ENCODE data around the gene CD1B. TPM values are rescaled to one million over a fixed set of nuclear protein-coding genes. Genes with fewer than 3 reads are reported as not detected.

Gene CD1B
- total RNA-seq, 1 donor from 2014 or later, result not detected

- Mint-ChIP-seq H3K27me3 (ENCODE audit: low read depth) (peaks cover 4% of the 10 kb centered on the region), H3K4me1 (no peaks in the 10 kb centered on the region), H3K36me3 (ENCODE audit: low read depth) (no peaks in the 10 kb centered on the region), H3K4me3 (no peak overlapping the region), H3K9me3 (no peaks in the 10 kb centered on the region), H3K27ac (ENCODE audit: unreplicated experiment) (no peak overlapping the region)
- no peak for DNase-seq (ENCODE audit: low read depth, low spot score)
- TF ChIP-seq, protein P1, sequence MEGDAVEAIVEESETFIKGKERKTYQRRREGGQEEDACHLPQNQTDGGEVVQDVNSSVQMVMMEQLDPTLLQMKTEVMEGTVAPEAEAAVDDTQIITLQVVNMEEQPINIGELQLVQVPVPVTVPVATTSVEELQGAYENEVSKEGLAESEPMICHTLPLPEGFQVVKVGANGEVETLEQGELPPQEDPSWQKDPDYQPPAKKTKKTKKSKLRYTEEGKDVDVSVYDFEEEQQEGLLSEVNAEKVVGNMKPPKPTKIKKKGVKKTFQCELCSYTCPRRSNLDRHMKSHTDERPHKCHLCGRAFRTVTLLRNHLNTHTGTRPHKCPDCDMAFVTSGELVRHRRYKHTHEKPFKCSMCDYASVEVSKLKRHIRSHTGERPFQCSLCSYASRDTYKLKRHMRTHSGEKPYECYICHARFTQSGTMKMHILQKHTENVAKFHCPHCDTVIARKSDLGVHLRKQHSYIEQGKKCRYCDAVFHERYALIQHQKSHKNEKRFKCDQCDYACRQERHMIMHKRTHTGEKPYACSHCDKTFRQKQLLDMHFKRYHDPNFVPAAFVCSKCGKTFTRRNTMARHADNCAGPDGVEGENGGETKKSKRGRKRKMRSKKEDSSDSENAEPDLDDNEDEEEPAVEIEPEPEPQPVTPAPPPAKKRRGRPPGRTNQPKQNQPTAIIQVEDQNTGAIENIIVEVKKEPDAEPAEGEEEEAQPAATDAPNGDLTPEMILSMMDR (conservative IDR thresholded peaks at IDR 0.05), result no peak
Observed at GRCh38 chr1:158331106-158331425, 265 bp downstream of the CD1B start.

GRCh38 chr1:158330391-158331105, 783 bp downstream of the CD1B start:
- no peak overlapping the region for H3K4me3 Mint-ChIP-seq
- H3K27ac Mint-ChIP-seq (ENCODE audit: unreplicated experiment), result no peak overlapping the region
- TF ChIP-seq, protein P1 (conservative IDR thresholded peaks at IDR 0.05), result no peak
- H3K9me3 Mint-ChIP-seq, result no peaks in the 10 kb centered on the region
- no peaks in the 10 kb centered on the region for H3K4me1 Mint-ChIP-seq
- H3K27me3 Mint-ChIP-seq (ENCODE audit: low read depth), result peaks cover 4% of the 10 kb centered on the region
- H3K36me3 Mint-ChIP-seq (ENCODE audit: low read depth), result no peaks in the 10 kb centered on the region
- DNase-seq (ENCODE audit: low read depth, low spot score), result no peak

- H3K4me3 Mint-ChIP-seq, result no peak overlapping the region
- DNase-seq (ENCODE audit: low read depth, low spot score), result no peak
- H3K4me1 Mint-ChIP-seq, result no peaks in the 10 kb centered on the region
- no peaks in the 10 kb centered on the region for H3K36me3 Mint-ChIP-seq (ENCODE audit: low read depth)
- no peaks in the 10 kb centered on the region for H3K9me3 Mint-ChIP-seq
- H3K27ac Mint-ChIP-seq (ENCODE audit: unreplicated experiment), result no peak overlapping the region
- peaks cover 4% of the 10 kb centered on the region for H3K27me3 Mint-ChIP-seq (ENCODE audit: low read depth)
- TF ChIP-seq, protein P1 (conservative IDR thresholded peaks at IDR 0.05), result no peak
Observed at GRCh38 chr1:158329733-158330132, 1.6 kb downstream of the CD1B start.

- Mint-ChIP-seq H3K36me3 (ENCODE audit: low read depth) (no peaks in the 10 kb centered on the region), H3K4me1 (no peaks in the 10 kb centered on the region), H3K27me3 (ENCODE audit: low read depth) (peaks cover 4% of the 10 kb centered on the region), H3K27ac (ENCODE audit: unreplicated experiment) (no peak overlapping the region), H3K4me3 (no peak overlapping the region), H3K9me3 (no peaks in the 10 kb centered on the region)
- no peak for DNase-seq (ENCODE audit: low read depth, low spot score)
- TF ChIP-seq, protein P1 (conservative IDR thresholded peaks at IDR 0.05), result no peak
Observed at GRCh38 chr1:158329300-158329699, 2.0 kb downstream of the CD1B start.

DNA sequence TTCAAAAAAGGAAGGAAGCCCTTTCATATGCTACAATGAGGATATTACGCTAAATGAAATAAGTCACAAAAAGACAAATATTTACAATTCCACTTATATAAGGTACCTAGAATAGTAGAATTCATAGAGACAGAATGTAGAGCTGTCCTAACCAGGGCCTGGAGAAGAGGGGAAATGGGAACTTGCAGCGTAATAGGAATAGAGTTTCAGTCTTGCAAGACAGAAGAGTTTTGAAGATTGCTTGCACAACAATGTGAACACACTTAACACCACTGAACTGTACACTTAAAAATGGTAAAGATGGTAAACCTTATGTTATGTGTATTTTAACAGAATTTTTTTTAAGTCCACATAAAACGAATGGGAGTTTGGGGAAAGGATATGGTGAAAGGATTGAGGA, 2.9 kb downstream of the CD1B start:
- no peak for DNase-seq (ENCODE audit: low read depth, low spot score)
- Mint-ChIP-seq H3K27ac (ENCODE audit: unreplicated experiment) (no peak overlapping the region), H3K27me3 (ENCODE audit: low read depth) (peaks cover 4% of the 10 kb centered on the region), H3K4me3 (no peak overlapping the region), H3K36me3 (ENCODE audit: low read depth) (no peaks in the 10 kb centered on the region), H3K9me3 (no peaks in the 10 kb centered on the region), H3K4me1 (no peaks in the 10 kb centered on the region)
- TF ChIP-seq, protein P1 (conservative IDR thresholded peaks at IDR 0.05), result no peak

All from neural crest cell (in vitro differentiated cells).